GM20000 (cell line): ENCODE measurements around the gene CNTN4.

Source experiments
- DNase-seq: peaks from one replicate; pipeline ENCODE4 v3.0.0; 2012; ENCODE audit warnings: low spot score
- CTCF ChIP-seq: IDR thresholded peaks from 2 replicates; pipeline ENCODE4 v1.5.1; 2012; ENCODE audit warnings: mild to moderate bottlenecking, control low read depth; ENCODE audit errors: extremely low read depth, missing control alignments

Gene CNTN4

GRCh38 chr3:2375376-2375775 lies 276.7 kb downstream of the CNTN4 start:
- DNase-seq = no peak
- TF ChIP-seq CTCF = no peak

GRCh38 chr3:2377281-2377680 lies 278.6 kb downstream of the CNTN4 start:
- no peak for DNase-seq

GRCh38 chr3:2390926-2391532 lies 292.4 kb downstream of the CNTN4 start:
- no peak for DNase-seq
- no peak for TF ChIP-seq CTCF

More at GRCh38 chr3:2377281-2377680, 278.6 kb downstream of the CNTN4 start:
- TF ChIP-seq CTCF = no peak

GRCh38 chr3:2391896-2392295 lies 293.2 kb downstream of the CNTN4 start:
- DNase-seq = no peak
- no peak for TF ChIP-seq CTCF

GRCh38 chr3:2392981-2393380 lies 294.3 kb downstream of the CNTN4 start:
- DNase-seq = no peak
- TF ChIP-seq CTCF = no peak

GRCh38 chr3:2415083-2415482 lies 316.4 kb downstream of the CNTN4 start:
- no peak for DNase-seq
- no peak for TF ChIP-seq CTCF

- no peak for TF ChIP-seq CTCF
- DNase-seq = no peak
Measured at GRCh38 chr3:2420919-2421318, 322.3 kb downstream of the CNTN4 start.
